Skeletal muscle tissue (tissue), 4 donors: ENCODE results near the gene ELL2. TPM values are rescaled to one million over a fixed set of nuclear protein-coding genes. Genes with fewer than 3 reads are reported as not detected.

Source experiments
- H3K27ac ChIP-seq: one replicate; pipeline ENCODE4 v1.7.0; 2013; ENCODE audit warnings: mild to moderate bottlenecking, low read depth, low read length, inconsistent platforms
- H3K27me3 ChIP-seq, 3 donors: one replicate each; pipeline ENCODE4 v1.7.0; 2013; ENCODE audit warnings: low read length in 3 of 3; ENCODE audit not compliant: control insufficient read depth in 3 of 3, insufficient read depth in 3 of 3
- H3K36me3 ChIP-seq, 3 donors: one replicate each; pipeline ENCODE4 v1.7.0; 2013; ENCODE audit warnings: low read length in 3 of 3; ENCODE audit not compliant: control insufficient read depth in 3 of 3, insufficient read depth in 3 of 3
- H3K4me1 ChIP-seq, 3 donors: one replicate each; pipeline ENCODE4 v1.7.0; 2013; ENCODE audit warnings: low read length in 3 of 3, mild to moderate bottlenecking in 3 of 3; ENCODE audit not compliant: control insufficient read depth in 3 of 3, insufficient read depth in 3 of 3
- H3K4me3 ChIP-seq, 3 donors: one replicate each; pipeline ENCODE4 v1.7.0; 2013; ENCODE audit warnings: low read length in 3 of 3
- H3K9ac ChIP-seq, 3 donors: one replicate each; pipeline ENCODE4 v1.7.0; 2013; ENCODE audit warnings: low read length in 3 of 3, mild to moderate bottlenecking in 3 of 3, moderate library complexity in 2 of 3, low read depth in 1 of 3
- H3K9me3 ChIP-seq, 3 donors: one replicate each; pipeline ENCODE4 v1.7.0; 2013; ENCODE audit warnings: low read length in 3 of 3; ENCODE audit not compliant: control insufficient read depth in 3 of 3
- total RNA-seq: library from RNA; depleted of rRNA; stranded (reverse); fragments of >200 nt; gene quantifications from one replicate; pipeline ENCODE4 v1.2.3, GENCODE V29; 2014
- donor health status: Osteomylitis.

Gene ELL2
- total RNA-seq, 1 donor from 2014 or later: 5.7 TPM

DNA sequence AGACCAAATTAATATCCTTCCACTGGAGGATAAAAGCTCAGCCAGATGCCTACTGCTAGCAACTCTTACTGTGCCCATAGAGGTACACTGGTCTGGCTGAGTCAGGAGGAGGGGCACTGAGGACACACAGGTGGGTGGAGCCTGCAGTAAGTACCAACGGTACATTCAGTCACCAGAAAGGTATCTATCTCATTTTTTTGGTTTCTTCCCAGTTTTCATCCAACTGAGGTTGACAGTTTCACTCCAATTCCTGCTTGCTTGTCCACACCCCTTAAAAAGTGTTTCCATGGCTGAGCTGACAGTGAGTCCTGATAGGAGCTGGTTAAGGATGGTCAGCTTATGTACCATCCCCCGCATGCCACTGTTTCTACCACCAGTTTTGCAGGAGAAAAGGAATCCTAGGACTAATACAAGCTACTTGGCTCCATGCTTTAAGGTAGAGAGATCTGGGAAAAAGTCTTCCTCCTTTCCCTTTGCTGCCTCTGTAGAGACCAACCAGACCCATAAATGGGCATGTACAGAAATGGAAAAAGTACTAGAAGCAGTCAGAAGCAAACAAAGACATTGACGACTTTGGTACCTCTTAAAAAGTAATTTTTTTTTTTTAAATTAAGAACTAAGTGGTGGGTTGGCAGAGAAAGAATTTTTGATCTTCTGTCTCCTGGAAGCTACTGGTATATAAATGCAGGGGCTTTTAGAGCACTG, 3.2 kb downstream of the ELL2 start:
- Histone ChIP-seq H3K27me3 (no peaks in the 10 kb centered on the region), H3K36me3 (no peaks in the 10 kb centered on the region), H3K9ac (no peak overlapping the region), H3K4me1 (peaks cover 16 to 43% (median 26%) of the 10 kb centered on the region in 3 donors), H3K27ac (no peak overlapping the region), H3K9me3 (no peaks in the 10 kb centered on the region), H3K4me3 (peak overlapping the region in 1 of 3 donors; percentile 96)

DNA sequence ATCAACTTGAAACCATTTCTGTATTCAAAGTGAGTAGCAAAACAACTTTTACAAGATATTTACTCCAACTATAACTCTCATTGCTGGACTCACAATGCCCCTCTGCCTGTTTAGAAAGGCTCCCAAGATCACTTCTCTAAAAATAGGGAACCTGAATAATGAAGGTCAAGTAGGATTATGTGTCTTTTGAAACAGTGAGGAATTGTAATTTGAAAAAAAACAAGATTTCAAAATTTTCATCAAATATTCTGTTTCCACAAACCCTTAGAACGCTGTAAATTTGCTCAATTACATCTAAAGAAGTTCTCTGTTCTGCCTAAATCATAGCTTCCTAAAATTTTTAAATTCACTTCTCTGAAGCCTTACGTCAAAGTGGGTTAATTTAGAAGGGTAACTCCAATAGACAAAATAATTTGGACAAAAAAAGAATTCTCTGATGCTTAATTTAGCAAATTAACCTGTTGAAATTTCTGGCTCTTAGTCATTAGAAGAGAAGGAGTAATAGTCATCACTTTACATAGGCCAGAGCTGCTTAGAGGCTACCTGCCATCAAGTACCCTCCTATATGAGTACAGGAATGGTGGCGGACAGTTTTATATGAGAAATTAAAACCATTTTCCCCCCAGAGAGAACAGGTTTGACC, 4.0 kb downstream of the ELL2 start:
- Histone ChIP-seq H3K27me3 (no peaks in the 10 kb centered on the region), H3K9ac (no peak overlapping the region), H3K36me3 (no peaks in the 10 kb centered on the region), H3K4me1 (peaks cover 16 to 43% (median 26%) of the 10 kb centered on the region in 3 donors), H3K9me3 (no peaks in the 10 kb centered on the region), H3K4me3 (peak overlapping the region in 1 of 3 donors; percentile 23), H3K27ac (no peak overlapping the region)

DNA sequence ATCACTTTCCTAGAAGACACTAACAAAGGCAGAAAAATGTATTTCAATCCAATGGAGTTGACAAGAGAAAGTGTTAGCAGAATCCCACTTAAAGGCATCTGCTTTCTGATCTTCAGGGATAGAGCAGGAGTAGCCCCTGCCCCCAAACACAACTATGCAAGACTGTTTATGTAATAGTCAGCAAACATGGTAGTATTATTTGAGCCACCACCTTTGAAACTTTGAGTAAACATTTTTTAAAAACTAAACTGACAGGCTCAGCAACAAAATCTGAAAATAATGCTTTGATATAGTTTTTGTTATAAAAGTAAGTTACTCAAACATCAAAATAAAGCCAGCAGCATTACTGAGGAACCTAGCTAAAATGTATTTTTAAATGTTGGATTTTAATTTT, 4.8 kb downstream of the ELL2 start:
- Histone ChIP-seq H3K27ac (no peak overlapping the region), H3K9ac (no peak overlapping the region)

DNA sequence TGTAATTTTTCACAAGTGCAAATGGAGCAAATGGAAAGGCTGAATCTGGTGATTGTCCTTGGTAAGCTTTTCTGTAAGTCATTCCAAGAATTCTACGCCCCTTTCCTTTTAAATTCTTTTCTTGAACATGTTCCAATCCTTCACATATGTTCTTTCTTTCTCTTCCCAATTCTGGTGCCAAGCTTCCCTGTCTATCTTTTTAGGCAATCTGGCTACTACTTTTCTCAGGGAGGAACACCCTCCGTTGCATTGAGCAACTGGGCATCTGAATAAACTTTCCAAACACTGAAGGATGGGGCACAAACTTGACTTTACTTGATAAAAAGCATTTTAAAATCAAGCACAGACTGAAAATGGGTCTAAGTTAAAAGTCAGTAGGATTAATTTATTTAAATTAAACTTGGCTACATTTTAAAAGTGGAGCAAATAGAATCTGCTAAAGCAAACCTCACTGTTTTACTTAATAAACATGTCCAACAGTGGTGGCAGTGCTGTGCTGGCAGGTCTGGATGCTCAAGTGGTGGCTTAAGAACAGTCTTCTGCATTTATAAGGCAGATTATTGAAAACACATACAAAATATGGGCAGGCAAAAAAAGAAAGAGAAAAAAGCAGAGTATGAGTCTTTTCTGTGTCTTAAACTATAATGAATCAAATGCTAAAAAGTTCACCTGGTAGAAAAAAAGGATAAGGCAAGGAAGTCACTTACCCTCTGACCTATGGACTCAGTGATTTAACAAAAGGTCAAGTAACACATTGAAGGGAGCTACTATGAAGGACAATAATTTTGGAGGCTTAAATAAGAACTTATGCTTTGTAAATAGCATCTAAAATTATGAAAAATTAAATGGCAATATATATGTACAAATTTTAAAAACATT, 5.4 kb downstream of the ELL2 start:
- Histone ChIP-seq H3K4me3 (no peak overlapping the region), H3K9me3 (no peaks in the 10 kb centered on the region), H3K36me3 (no peaks in the 10 kb centered on the region), H3K9ac (no peak overlapping the region), H3K4me1 (peaks cover 13 to 39% (median 26%) of the 10 kb centered on the region in 3 donors), H3K27me3 (no peaks in the 10 kb centered on the region), H3K27ac (no peak overlapping the region)

More for the DNA sequence above, 4.8 kb downstream of the ELL2 start:
- no peak overlapping the region for H3K4me3 ChIP-seq
- H3K27me3 ChIP-seq: no peaks in the 10 kb centered on the region
- H3K36me3 ChIP-seq: no peaks in the 10 kb centered on the region
- H3K9me3 ChIP-seq: no peaks in the 10 kb centered on the region
- peaks cover 13 to 40% (median 26%) of the 10 kb centered on the region in 3 donors for H3K4me1 ChIP-seq

DNA sequence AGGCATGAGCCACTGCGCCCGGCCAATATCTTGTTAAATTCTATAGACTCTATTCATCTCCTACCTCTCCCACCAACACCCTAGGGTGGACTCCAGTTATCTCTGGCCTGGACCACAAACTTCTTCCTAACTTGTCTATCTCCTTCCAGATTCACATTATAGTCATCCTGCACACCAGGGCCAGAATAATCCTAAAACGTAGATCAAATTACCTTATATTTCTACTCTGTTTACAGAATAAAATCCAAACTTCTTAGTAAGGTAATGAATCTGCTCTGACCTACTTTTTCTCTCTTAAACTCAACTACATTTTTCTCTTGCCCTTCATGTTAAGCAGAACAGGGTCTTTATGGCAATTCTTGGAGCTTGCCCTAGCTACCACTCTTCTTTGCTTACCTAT, 6.9 kb downstream of the ELL2 start:
- Histone ChIP-seq H3K4me1 (peaks cover 7 to 25% (median 17%) of the 10 kb centered on the region in 3 donors), H3K27ac (no peak overlapping the region), H3K9me3 (no peaks in the 10 kb centered on the region), H3K36me3 (no peaks in the 10 kb centered on the region), H3K4me3 (no peak overlapping the region), H3K9ac (no peak overlapping the region), H3K27me3 (no peaks in the 10 kb centered on the region)

DNA sequence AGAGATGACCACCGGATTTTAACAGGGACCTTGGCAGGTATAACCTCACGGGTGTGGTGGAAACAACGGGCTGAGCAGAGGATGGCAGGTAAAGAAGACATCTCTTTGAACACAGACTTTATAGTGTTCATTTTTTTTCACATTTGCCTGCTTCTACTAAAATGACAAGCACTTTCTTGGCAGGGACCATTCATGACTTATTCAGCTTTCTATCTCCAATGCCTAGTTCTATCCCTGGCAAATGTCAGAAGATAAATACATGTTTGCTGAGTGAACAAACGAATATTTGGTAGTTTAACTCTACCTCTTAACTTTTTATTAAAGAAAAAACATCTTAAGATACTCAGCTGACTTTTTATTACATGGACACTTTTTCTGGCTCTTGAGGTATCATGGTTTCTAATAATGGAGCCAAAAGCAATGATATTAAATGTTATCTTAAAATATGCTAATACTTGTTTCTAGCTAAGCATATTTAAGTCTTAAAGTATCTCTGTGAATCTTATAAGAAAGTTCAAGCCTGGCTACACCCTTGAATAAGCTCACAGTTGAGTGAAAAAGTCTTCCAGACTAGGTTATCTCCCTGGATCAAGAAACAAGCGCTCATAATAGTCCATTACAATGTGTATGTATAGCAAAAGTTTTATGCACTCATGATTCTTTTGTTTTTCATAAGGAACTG, 8.5 kb downstream of the ELL2 start:
- Histone ChIP-seq H3K27ac (no peak overlapping the region), H3K9ac (no peak overlapping the region), H3K4me1 (peaks cover 0 to 11% (median 7%) of the 10 kb centered on the region in 3 donors), H3K27me3 (no peaks in the 10 kb centered on the region), H3K9me3 (no peaks in the 10 kb centered on the region), H3K36me3 (no peaks in the 10 kb centered on the region), H3K4me3 (no peak overlapping the region)

DNA sequence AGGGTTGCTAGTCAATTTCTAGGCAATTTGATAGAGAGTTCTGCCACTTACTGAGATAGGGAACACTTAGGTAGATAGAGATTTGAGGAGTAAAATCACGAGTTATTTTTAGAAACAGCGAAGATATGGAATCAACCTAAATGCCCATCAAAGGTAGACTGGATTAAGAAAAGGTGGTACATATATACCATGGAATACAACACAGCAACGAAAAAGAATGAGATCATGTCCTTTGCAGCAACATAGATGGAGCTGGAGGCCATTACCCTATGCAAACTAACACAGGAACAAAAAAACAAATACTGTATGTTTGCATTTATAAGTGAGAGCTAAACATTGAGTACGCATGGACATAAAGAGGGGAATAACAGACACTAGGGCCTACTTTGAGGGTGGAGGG, 9.7 kb downstream of the ELL2 start:
- no peaks in the 10 kb centered on the region for H3K36me3 ChIP-seq
- no peak overlapping the region for H3K9ac ChIP-seq
- no peaks in the 10 kb centered on the region for H3K27me3 ChIP-seq
- peaks cover 0 to 9% (median 6%) of the 10 kb centered on the region in 3 donors for H3K4me1 ChIP-seq
- no peak overlapping the region for H3K4me3 ChIP-seq
- H3K9me3 ChIP-seq: no peaks in the 10 kb centered on the region
- no peak overlapping the region for H3K27ac ChIP-seq

DNA sequence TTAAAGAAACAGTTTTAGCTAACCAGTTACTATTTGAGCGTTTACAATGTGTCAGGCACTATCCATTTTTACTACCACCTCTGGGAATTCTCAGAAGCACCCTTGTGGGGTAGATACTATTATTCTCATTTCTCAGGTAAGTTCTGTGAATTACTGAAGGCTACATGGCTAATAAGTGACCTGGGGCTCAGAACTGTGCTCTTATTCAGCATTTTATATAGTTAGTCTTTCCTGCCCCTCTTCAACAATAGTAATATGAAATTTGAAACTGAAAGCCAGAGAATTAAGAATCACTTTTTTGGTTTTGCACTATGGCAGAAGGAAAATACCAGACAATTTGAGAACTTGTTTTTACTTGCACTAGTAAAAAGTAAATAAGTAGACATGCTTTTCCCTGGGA, 11.8 kb downstream of the ELL2 start:
- Histone ChIP-seq H3K4me3 (no peak overlapping the region), H3K9ac (no peak overlapping the region), H3K9me3 (no peaks in the 10 kb centered on the region), H3K4me1 (no peaks in the 10 kb centered on the region), H3K27ac (no peak overlapping the region), H3K36me3 (no peaks in the 10 kb centered on the region), H3K27me3 (no peaks in the 10 kb centered on the region)

DNA sequence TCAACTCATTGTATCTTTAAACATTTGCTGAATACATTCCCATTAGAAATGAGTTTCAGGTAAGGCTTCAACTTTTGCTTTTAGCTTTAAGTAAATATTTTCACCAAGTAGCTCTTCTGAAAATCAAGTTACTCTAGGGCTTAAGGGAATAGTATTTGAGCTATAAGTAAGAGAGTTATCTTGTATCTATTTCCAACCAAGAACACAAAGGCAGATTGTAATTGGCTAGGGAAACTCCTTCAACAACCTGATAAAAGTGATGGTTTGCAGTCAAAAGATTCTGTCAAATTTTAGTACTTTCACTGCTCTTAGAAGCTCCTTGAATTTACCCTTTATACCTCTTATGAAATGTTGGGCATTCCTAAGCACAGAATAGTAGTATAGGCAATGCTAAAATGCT, 13.0 kb downstream of the ELL2 start:
- H3K27me3 ChIP-seq: no peaks in the 10 kb centered on the region
- H3K9me3 ChIP-seq: no peaks in the 10 kb centered on the region
- H3K4me1 ChIP-seq: no peaks in the 10 kb centered on the region
- no peak overlapping the region for H3K27ac ChIP-seq
- H3K9ac ChIP-seq: no peak overlapping the region
- no peaks in the 10 kb centered on the region for H3K36me3 ChIP-seq
- H3K4me3 ChIP-seq: no peak overlapping the region
